DOHH2 (cell line): ENCODE measurements around the gene IL1R1.

Source experiments
- EZH2phosphoT487 ChIP-seq: fragments of 200-600 bp; sonication (generic); IDR thresholded peaks from 2 replicates; pipeline ENCODE4 v1.6.1; 2017; ENCODE audit warnings: borderline replicate concordance, mild to moderate bottlenecking, antibody characterized with exemption, low read length, moderate library complexity, mixed read lengths
- TF ChIP-seq, protein P1 (sequence below): fragments of 200-600 bp; sonication (generic); IDR thresholded peaks from one replicate; pipeline ENCODE4 v1.5.1; 2014; ENCODE audit warnings: antibody characterized with exemption, mild to moderate bottlenecking, low read depth, low read length; ENCODE audit not compliant: poor library complexity, severe bottlenecking

GRCh38 chr2:102184568-102184967 is 42.0 kb downstream of the IL1R1 start:
- no peak for TF ChIP-seq EZH2phosphoT487
- TF ChIP-seq, protein P1, sequence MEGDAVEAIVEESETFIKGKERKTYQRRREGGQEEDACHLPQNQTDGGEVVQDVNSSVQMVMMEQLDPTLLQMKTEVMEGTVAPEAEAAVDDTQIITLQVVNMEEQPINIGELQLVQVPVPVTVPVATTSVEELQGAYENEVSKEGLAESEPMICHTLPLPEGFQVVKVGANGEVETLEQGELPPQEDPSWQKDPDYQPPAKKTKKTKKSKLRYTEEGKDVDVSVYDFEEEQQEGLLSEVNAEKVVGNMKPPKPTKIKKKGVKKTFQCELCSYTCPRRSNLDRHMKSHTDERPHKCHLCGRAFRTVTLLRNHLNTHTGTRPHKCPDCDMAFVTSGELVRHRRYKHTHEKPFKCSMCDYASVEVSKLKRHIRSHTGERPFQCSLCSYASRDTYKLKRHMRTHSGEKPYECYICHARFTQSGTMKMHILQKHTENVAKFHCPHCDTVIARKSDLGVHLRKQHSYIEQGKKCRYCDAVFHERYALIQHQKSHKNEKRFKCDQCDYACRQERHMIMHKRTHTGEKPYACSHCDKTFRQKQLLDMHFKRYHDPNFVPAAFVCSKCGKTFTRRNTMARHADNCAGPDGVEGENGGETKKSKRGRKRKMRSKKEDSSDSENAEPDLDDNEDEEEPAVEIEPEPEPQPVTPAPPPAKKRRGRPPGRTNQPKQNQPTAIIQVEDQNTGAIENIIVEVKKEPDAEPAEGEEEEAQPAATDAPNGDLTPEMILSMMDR = no peak
